Stimulated activated CD4-positive, alpha-beta T cell treated with anti-CD3 and anti-CD28 coated beads, Interleukin-12 subunit alpha, Interleukin-12 subunit beta, amount 100 ng/mL, for 4 hours (primary cell): ENCODE results near the gene EPN2.

Source experiments
- DNase-seq: peaks from one replicate; pipeline ENCODE4 v3.0.0-alpha.2; 2020

EPN2 gene

GRCh38 chr17:19296786-19297778 is 59.9 kb downstream of the EPN2 start:
- DNase-seq: no peak

- DNase-seq: no peak
Measured at GRCh38 chr17:19298569-19299213, 61.5 kb downstream of the EPN2 start.

- DNase-seq: no peak
Measured at GRCh38 chr17:19299214-19299747, 62.1 kb downstream of the EPN2 start.

- DNase-seq: no peak
Measured at GRCh38 chr17:19299866-19300265, 62.7 kb downstream of the EPN2 start.

GRCh38 chr17:19301274-19301951 is 64.2 kb downstream of the EPN2 start:
- DNase-seq: no peak

GRCh38 chr17:19301973-19302372 is 64.8 kb downstream of the EPN2 start:
- no peak for DNase-seq

- no peak for DNase-seq
Measured at GRCh38 chr17:19302791-19303331, 65.7 kb downstream of the EPN2 start.

- no peak for DNase-seq
Measured at GRCh38 chr17:19303367-19303776, 66.2 kb downstream of the EPN2 start.

- DNase-seq: no peak
Measured at GRCh38 chr17:19304209-19304608, 67.0 kb downstream of the EPN2 start.

GRCh38 chr17:19304751-19305150 is 67.6 kb downstream of the EPN2 start:
- DNase-seq: no peak

GRCh38 chr17:19305256-19305655 is 68.1 kb downstream of the EPN2 start:
- no peak for DNase-seq

GRCh38 chr17:19305761-19306159 is 68.6 kb downstream of the EPN2 start:
- no peak for DNase-seq

- no peak for DNase-seq
Measured at GRCh38 chr17:19306160-19307111, 69.3 kb downstream of the EPN2 start.

GRCh38 chr17:19307521-19307920 is 70.4 kb downstream of the EPN2 start:
- DNase-seq: no peak

GRCh38 chr17:19308398-19308797 is 71.2 kb downstream of the EPN2 start:
- DNase-seq: no peak

GRCh38 chr17:19309701-19310100 is 72.5 kb downstream of the EPN2 start:
- no peak for DNase-seq

- no peak for DNase-seq
Measured at GRCh38 chr17:19310151-19310550, 73.0 kb downstream of the EPN2 start.

GRCh38 chr17:19311016-19311415 is 73.8 kb downstream of the EPN2 start:
- no peak for DNase-seq

GRCh38 chr17:19311421-19312215 is 74.5 kb downstream of the EPN2 start:
- DNase-seq: no peak

- no peak for DNase-seq
Measured at GRCh38 chr17:19312406-19312805, 75.2 kb downstream of the EPN2 start.
